GM12891 (cell line): ENCODE data around the gene GAS1.

Experiments
- DNase-seq: peaks from one replicate; pipeline ENCODE4 v3.0.0; 2011; ENCODE audit warnings: low spot score; ENCODE audit not compliant: insufficient read length
- FAIRE-seq: peaks from 2 replicates; lab custom pipeline; 2011; peaks lifted over from hg19 to GRCh38; lab: Jason Lieb, UNC
- PAX5 ChIP-seq: IDR thresholded peaks from 2 replicates; pipeline ENCODE4 v1.6.1; 2011; ENCODE audit warnings: low read length, moderate library complexity, mild to moderate bottlenecking; ENCODE audit not compliant: insufficient read depth, severe bottlenecking
- POLR2A ChIP-seq: IDR thresholded peaks from 2 replicates; pipeline ENCODE4 v1.6.1; 2011; ENCODE audit warnings: low read depth, low read length, control low read depth
- POLR2AphosphoS5 ChIP-seq: IDR thresholded peaks from 2 replicates; pipeline ENCODE4 v1.6.1; 2011; ENCODE audit warnings: low read depth, low read length, control low read depth
- POU2F2 ChIP-seq: IDR thresholded peaks from 2 replicates; pipeline ENCODE4 v1.6.1; 2011; ENCODE audit warnings: low read depth, mild to moderate bottlenecking, control low read depth, low read length, moderate library complexity
- SPI1 ChIP-seq: IDR thresholded peaks from 2 replicates; pipeline ENCODE4 v1.6.1; 2011; ENCODE audit warnings: low read depth, low read length, control low read depth
- TAF1 ChIP-seq: IDR thresholded peaks from 2 replicates; pipeline ENCODE4 v1.6.1; 2011; ENCODE audit warnings: low read depth, low read length, control low read depth

Gene GAS1

DNA sequence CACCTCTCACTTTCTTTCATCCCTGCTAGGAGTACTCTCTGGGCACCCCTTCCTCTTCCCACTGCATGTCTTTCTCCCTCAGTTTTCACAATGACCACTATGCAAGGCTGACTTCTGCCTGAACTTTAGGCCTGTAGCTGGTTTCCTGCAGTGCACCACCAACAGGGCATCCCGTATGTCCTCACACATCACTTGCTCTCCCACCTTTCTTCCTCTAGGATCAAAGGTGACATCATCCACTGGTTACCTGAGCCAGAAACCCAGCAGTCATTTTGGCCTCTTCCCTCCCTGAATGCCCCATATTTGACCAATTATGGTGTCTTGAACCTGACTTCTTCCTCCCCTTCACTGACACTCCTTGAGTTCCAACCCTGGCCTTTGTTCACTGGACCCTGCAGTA, 8.5 kb downstream of the GAS1 start:
- no peak for FAIRE-seq
- no peak for TF ChIP-seq PAX5
- TF ChIP-seq SPI1: no peak
- no peak for TF ChIP-seq POLR2A
- TF ChIP-seq POLR2AphosphoS5: no peak
- no peak for TF ChIP-seq TAF1
- TF ChIP-seq POU2F2: no peak
- DNase-seq: no peak

DNA sequence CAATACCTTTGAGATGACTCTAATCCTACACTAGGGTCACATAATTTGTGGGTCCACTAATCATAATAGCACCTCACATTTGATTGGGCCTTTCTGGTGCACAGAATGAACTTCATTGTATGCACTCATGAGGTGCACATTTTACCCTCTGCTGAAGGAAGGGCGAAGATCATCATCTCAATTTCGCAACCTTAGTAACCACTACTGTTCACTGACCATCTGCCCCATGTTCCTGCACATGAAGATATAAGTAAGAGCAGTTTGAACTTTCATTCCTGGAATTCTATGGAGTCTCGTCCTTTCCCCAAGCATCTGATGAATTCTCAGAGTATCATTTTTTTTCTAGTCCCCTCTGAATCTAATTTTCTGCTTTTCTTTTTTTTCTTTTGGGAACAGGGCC, 21.2 kb downstream of the GAS1 start:
- no peak for DNase-seq
- TF ChIP-seq POLR2AphosphoS5 (no peak), POLR2A (no peak), POU2F2 (no peak), TAF1 (no peak), PAX5 (no peak), SPI1 (no peak)
- no peak for FAIRE-seq

- TF ChIP-seq TAF1 (no peak), POLR2AphosphoS5 (no peak)
- DNase-seq (no peak), FAIRE-seq (no peak)
Observed at GRCh38 chr9:86925686-86926085, 21.6 kb downstream of the GAS1 start.

- FAIRE-seq (no peak), DNase-seq (no peak)
- TF ChIP-seq POU2F2 (no peak), PAX5 (no peak), POLR2AphosphoS5 (no peak), TAF1 (no peak), POLR2A (no peak), SPI1 (no peak)
Observed at GRCh38 chr9:86924206-86924605, 23.1 kb downstream of the GAS1 start.

GRCh38 chr9:86921151-86921923, 26.0 kb downstream of the GAS1 start:
- FAIRE-seq (no peak), DNase-seq (no peak)
- TF ChIP-seq SPI1 (no peak), PAX5 (no peak), POU2F2 (no peak), POLR2AphosphoS5 (no peak), POLR2A (no peak), TAF1 (no peak)

GRCh38 chr9:86918556-86918955, 28.8 kb downstream of the GAS1 start:
- FAIRE-seq: no peak
- DNase-seq: no peak
- TF ChIP-seq POLR2AphosphoS5 (no peak), POU2F2 (no peak), SPI1 (no peak), TAF1 (no peak), PAX5 (no peak), POLR2A (no peak)

- FAIRE-seq (no peak), DNase-seq (no peak)
- peak; percentile 45 for TF ChIP-seq SPI1
- TF ChIP-seq POLR2A: no peak
Observed at GRCh38 chr9:86912210-86912609, 35.1 kb downstream of the GAS1 start.

- DNase-seq: no peak
- no peak for FAIRE-seq
- TF ChIP-seq POU2F2 (no peak), TAF1 (no peak), PAX5 (no peak)
Observed at GRCh38 chr9:86909388-86909787, 37.9 kb downstream of the GAS1 start.

DNA sequence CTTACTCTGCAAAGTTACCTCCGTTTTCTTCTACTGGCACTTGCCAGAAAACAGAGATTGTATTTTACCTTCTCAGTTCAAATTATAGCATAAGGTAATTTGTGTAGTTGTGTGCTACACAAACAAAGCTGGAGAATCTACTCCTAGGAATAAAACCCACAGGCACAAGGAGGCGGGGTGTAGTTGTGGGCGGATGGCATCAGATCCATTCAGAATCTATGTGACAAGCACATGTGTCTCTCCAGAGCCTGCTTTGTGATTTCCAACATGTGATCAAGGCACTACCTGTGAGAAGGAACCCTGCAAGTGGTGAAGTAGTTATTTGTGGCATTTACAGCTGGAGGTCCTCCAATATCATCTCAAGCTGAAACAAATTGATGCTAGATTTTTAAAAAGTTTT, 39.0 kb downstream of the GAS1 start:
- TF ChIP-seq SPI1 (no peak), TAF1 (no peak), PAX5 (no peak), POU2F2 (no peak), POLR2A (no peak), POLR2AphosphoS5 (no peak)
- FAIRE-seq: no peak

DNA sequence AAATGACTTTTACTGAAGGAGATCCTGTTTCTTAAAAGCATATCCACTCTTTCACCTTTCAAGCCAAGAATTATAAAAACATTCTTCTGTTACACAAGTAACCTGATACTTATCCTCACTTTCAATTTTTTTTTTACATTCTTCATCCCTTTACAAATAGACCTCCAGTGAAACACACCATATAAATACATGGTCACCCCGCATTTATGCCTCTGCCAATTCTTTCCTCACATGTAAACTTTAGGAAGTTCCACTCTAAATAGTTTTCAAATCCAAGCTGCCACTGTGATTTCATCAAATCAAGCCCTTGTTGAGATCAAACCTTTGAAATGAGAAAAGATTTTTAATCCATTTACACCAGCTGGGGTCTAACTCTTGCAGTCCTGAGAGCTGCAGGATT, 40.0 kb downstream of the GAS1 start:
- FAIRE-seq: no peak
- DNase-seq: no peak
- TF ChIP-seq TAF1 (no peak), POU2F2 (no peak), POLR2A (no peak), POLR2AphosphoS5 (no peak), PAX5 (no peak), SPI1 (no peak)

More for the DNA sequence above, 39.0 kb downstream of the GAS1 start:
- DNase-seq: no peak

- TF ChIP-seq TAF1 (no peak), PAX5 (no peak), SPI1 (no peak), POLR2AphosphoS5 (no peak), POLR2A (no peak), POU2F2 (no peak)
- FAIRE-seq: no peak
- no peak for DNase-seq
Observed at GRCh38 chr9:86903734-86904085, 43.6 kb downstream of the GAS1 start.
